Motor neuron (in vitro differentiated cells): ENCODE data around the gene CPTP. TPM values are rescaled to one million over a fixed set of nuclear protein-coding genes. Genes with fewer than 3 reads are reported as not detected.

Experiments used
- ATAC-seq, 8 experiments: fragments of 200-7000 bp; cut with Tn5 transposase; replicated peaks in 6 of 8; 2 replicates each; pipeline ENCODE4 v1.8.0; 2021; ENCODE audit warnings: mild to moderate bottlenecking in 8 of 8, moderate library complexity in 8 of 8
- H3K27ac ChIP-seq, 2 donors: fragments of 250-450 bp; sonication (Bioruptor Pico); 2 replicates each; pipeline ENCODE4 v1.9.0; 2021; ENCODE audit warnings: antibody characterized with exemption in 2 of 2, mild to moderate bottlenecking in 2 of 2, moderate library complexity in 1 of 2
- H3K4me1 ChIP-seq, 2 donors: fragments of 250-450 bp; sonication (Bioruptor Pico); replicated peaks in 1 of 2; 2 replicates each; pipeline ENCODE4 v1.6.1; 2021; ENCODE audit warnings: antibody characterized with exemption in 2 of 2, mild to moderate bottlenecking in 2 of 2, moderate library complexity in 1 of 2
- H3K4me3 ChIP-seq, 5 donors: fragments of 250-450 bp; sonication (Bioruptor Pico); 2 replicates each; pipeline ENCODE4 v1.9.0; 2021; ENCODE audit warnings: antibody characterized with exemption in 5 of 5, mild to moderate bottlenecking in 5 of 5, moderate library complexity in 4 of 5
- WGBS, 10 experiments: fragments of 450-650 bp; shearing (Covaris generic); methylation state at CpG; one replicate each; pipeline ENCODE4 v1.0.0; 2022; 5-methylcytosine and 5-hydroxymethylcytosine counted together
- in situ Hi-C, 9 experiments: fragments of 400-800 bp; cut with MboI; loops; one replicate each; pipeline ENCODE4 v1.15.0; 2021; ENCODE audit warnings: low sequenced_read_pairs in 9 of 9, low pct_unique_long_range_greater_than_20kb in 2 of 9; ENCODE audit not compliant: unreplicated experiment in 9 of 9
- total RNA-seq, 8 experiments: library from RNA; unstranded; fragments of 300-600 nt; gene quantifications; 2 replicates each; pipeline versions ENCODE4 v1.2.3 to v1.2.4, GENCODE V29; 2022

CPTP gene
- total RNA-seq, 8 experiments from 2014 or later = 11.2 to 22.4 (median 13.4) TPM

DNA sequence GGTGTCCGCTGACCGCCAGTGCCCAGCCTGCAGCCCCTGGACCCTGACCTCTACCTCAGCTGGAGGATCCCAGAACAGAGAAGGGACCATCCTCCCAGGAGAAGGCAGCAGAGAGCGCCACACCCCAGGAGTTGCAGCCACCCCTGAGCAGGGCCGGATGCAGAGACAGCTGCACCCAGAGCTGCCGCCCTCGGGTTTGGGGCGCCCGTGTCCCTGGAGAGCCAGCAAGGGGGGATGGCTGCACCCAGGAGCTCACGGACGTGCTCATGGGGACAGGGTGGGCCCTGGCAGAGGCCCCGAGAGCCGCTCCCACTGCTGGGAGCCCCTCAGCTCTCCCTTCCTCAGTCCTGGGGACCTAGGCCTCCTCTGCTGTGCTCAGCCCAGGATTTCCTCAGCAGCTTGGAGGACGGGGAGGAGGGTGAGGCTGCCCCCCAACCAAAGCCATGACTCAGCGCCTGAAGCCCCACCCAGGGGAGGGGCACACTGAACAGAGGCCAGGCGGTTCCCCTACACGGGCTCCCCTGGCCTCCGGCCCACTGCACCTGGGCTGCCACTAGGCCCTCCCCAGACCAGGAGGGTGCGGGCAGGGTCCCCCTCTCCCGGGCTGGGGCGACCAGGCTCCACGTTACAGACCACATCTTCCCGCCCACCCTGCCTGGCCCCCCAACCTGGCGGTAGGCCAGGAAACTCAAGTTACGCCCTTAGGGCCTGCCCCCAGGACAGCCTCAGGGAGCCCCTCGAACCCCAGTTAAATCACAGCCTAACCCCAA is 19.1 kb upstream of the CPTP start:
- 0 to 38% (median 20%) methylated on average over 1 to 8 of the region's 25 CpGs; no CpG with 5 or more reads in 5 of the 10 experiments for WGBS, 10 experiments
- peak; percentile 8 to 37 (median 20) for ATAC-seq
- Histone ChIP-seq H3K4me3 (peak overlapping the region; percentile 69 to 95 (median 78)), H3K27ac (peak overlapping the region; percentile 97), H3K4me1 (peaks cover 28 to 34% of the 10 kb centered on the region in 2 donors)
- in situ Hi-C loops = no loop called here

- 18 to 43% (median 23%) methylated on average over 2 to 7 of the region's 11 CpGs; no CpG with 5 or more reads in 5 of the 10 experiments for WGBS, 10 experiments
- no peak for ATAC-seq
- Histone ChIP-seq H3K4me1 (peaks cover 28 to 34% of the 10 kb centered on the region in 2 donors), H3K27ac (peak overlapping the region; percentile 97), H3K4me3 (peak overlapping the region; percentile 69 to 95 (median 78))
- in situ Hi-C loops = no loop called here
Observed at GRCh38 chr1:1306070-1306660, 18.4 kb upstream of the CPTP start.

GRCh38 chr1:1306661-1307260 is 17.8 kb upstream of the CPTP start:
- 0 to 35% (median 26%) methylated on average over 1 to 21 of the region's 27 CpGs; no CpG with 5 or more reads in 5 of the 10 experiments for WGBS, 10 experiments
- ATAC-seq = no peak
- Histone ChIP-seq H3K4me3 (peak overlapping the region; percentile 69 to 95 (median 78)), H3K27ac (peak overlapping the region; percentile 97), H3K4me1 (peaks cover 28 to 34% of the 10 kb centered on the region in 2 donors)
- in situ Hi-C loops = no loop called here

GRCh38 chr1:1307261-1307922 is 17.2 kb upstream of the CPTP start:
- H3K4me3 ChIP-seq = peak overlapping the region; percentile 69 to 95 (median 78)
- WGBS, 10 experiments = 0% methylated on average over 1 to 2 of the region's 83 CpGs; no CpG with 5 or more reads in 8 of the 10 experiments
- ATAC-seq = peak; percentile 1 to 7 (median 2)
- peaks cover 28 to 34% of the 10 kb centered on the region in 2 donors for H3K4me1 ChIP-seq
- in situ Hi-C loops = no loop called here
- peak overlapping the region; percentile 97 for H3K27ac ChIP-seq

DNA sequence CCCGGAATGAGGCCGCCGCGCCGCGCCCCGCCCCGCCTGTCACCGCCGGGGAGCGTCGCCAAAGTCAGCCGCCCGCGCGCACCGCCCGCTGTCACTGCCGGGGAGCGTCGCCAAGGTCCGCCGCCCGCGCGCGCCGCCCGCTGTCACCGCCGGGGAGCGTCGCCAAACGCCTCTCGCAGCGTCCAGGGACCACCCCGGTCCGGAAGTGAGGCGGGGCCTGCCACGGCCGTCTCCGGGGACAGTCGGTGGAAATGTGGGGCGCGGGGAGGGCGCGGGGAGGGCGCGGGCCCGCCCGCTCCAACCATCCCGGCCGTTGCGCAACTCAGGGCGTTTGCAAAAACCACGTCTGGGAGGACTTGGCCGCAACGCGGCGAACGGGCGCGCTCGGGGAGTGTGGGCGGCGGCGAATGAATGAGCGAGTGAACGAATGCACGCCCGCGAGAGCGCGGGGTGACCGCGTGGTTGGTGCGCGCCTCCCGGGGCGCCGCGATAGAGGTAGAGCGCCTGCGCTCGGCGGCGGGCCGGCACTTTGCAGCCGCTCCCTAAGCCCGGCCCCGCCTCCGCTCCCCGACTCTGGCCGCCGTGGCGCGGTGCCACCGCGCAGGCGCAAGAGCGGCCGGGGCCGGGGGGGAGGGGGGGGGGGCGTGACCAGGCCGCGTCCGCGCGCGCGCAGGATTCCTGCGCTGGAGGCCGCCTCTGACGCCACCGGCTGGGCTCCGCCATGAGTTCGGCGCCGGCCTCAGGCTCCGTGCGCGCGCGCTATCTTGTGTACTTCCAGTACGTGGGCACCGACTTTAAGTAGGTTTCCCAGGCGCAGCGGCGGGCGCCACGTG is 16.5 kb upstream of the CPTP start, which contains the start of the genes ACAP3 and PUSL1:
Gene ACAP3, minus strand, starts transcription at position 8 of the 833 bp plus-strand sequence. CDS start 115 bp downstream, outside the sequence.
Gene PUSL1, plus strand, starts transcription at position 675 of the 833 bp plus-strand sequence. Its CDS starts 47 bp downstream, at position 722.
- in situ Hi-C loops = no loop called here
- Histone ChIP-seq H3K27ac (peak within 1 kb of the TSS; percentile 97), H3K4me1 (peaks cover 28 to 34% of the 10 kb centered on the region in 2 donors), H3K4me3 (peak within 1 kb of the TSS; percentile 69 to 95 (median 78))
- ATAC-seq = peak; percentile 52 to 71 (median 60)
- WGBS, 10 experiments = 0% methylated on average over 16 of the region's 131 CpGs; no CpG with 5 or more reads in 9 of the 10 experiments

DNA sequence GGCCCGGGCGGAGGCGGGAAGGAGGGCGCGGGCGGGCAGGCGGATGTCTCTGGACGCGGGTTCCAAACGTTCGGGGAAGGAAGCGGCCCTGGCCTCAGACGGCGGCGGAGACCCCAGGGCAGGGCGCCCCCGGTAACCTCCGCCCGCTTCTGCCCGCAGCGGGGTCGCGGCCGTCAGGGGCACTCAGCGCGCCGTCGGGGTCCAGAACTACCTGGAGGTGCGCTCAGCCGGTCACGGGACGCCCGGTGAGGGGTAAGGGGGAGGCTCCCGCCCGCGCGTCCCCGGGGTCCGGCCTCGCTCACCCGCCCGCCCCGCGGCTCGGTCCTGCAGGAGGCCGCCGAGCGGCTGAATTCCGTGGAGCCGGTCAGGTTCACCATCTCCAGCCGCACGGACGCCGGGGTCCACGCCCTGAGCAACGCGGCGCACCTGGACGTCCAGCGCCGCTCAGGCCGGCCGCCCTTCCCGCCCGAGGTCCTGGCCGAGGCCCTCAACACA is 15.8 kb upstream of the CPTP start:
- H3K4me1 ChIP-seq = peaks cover 26 to 32% of the 10 kb centered on the region in 2 donors
- ATAC-seq = peak in 1 of 8 experiments; percentile 0
- H3K27ac ChIP-seq = peak overlapping the region; percentile 75 to 97
- peak overlapping the region; percentile 69 to 95 (median 78) for H3K4me3 ChIP-seq
- 3 to 10% methylated on average over 4 to 13 of the region's 66 CpGs; no CpG with 5 or more reads in 8 of the 10 experiments for WGBS, 10 experiments
- in situ Hi-C loops = no loop called here

DNA sequence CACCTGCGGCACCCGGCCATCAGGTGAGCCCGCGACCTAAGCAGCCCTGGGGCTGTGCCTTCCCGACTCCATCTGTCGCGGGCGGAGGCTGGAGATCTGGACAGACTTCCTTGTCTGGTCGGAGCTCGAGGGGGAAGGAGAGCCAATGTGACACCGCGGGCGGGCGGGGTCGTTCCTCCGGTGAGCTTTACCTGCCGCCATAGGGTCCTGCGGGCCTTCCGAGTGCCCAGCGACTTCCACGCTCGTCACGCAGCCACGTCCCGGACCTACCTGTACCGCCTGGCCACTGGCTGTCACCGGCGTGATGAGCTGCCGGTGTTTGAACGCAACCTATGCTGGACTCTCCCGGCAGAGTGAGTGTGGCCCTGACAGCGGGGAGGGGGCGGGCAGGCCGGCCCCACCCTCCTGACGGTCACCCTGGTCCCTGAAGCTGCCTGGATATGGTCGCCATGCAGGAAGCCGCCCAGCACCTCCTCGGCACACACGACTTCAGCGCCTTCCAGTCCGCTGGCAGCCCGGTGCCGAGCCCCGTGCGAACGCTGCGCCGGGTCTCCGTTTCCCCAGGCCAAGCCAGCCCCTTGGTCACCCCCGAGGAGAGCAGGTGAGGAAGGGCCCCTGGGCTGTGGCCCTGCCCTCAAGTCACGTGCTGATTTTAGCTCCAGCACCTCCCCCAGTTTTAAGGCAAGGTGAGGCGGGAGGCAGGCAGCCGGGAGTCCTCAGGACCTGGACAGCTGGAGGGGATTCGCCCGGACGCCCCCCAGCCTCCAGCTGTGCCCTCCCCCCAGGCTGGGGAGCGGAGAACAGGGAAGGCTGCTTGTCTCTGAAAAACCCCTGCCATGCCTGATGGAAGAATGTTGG is 15.1 kb upstream of the CPTP start:
- in situ Hi-C loops = no loop called here
- Histone ChIP-seq H3K4me3 (peak overlapping the region; percentile 69 to 95 (median 78)), H3K4me1 (peaks cover 23 to 25% of the 10 kb centered on the region in 2 donors), H3K27ac (peak overlapping the region in 1 of 2 donors; percentile 97)
- no peak for ATAC-seq
- 16 to 60% (median 38%) methylated on average over 4 to 22 of the region's 57 CpGs; no CpG with 5 or more reads in 4 of the 10 experiments for WGBS, 10 experiments

- Histone ChIP-seq H3K27ac (no peak overlapping the region), H3K4me1 (peaks cover 23 to 24% of the 10 kb centered on the region in 2 donors), H3K4me3 (peak overlapping the region in 3 of 5 donors; percentile 73 to 95 (median 78))
- ATAC-seq = no peak
- 67 to 100% (median 97%) methylated on average over 1 to 2 of the region's 3 CpGs; no CpG with 5 or more reads in 6 of the 10 experiments for WGBS, 10 experiments
- in situ Hi-C loops = no loop called here
Observed at GRCh38 chr1:1310109-1310385, 14.6 kb upstream of the CPTP start.

DNA sequence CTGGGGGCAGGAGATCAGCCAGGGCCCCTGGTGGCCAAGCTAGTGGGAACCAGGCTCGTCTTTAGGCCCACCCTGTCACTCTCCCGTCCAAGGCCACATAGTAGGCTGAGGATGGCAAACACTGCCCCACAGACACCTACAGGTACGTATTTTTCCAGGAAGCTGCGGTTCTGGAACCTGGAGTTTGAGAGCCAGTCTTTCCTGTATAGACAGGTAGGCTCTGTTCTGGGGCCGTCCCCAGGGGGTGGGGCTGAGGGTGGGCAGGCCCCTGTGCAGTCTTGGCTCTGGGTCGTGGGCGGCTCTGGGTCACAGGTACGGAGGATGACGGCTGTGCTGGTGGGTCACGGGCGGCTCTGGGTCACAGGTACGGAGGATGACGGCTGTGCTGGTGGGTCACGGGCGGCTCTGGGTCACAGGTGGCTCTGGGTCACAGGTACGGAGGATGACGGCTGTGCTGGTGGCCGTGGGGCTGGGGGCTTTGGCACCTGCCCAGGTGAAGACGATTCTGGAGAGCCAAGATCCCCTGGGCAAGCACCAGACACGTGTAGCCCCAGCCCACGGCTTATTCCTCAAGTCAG is 14.0 kb upstream of the CPTP start:
- no peak overlapping the region for H3K27ac ChIP-seq
- ATAC-seq = no peak
- no peak overlapping the region for H3K4me3 ChIP-seq
- 90 to 100% (median 94%) methylated on average over 1 to 11 of the region's 21 CpGs; no CpG with 5 or more reads in 4 of the 10 experiments for WGBS, 10 experiments
- H3K4me1 ChIP-seq = peaks cover 22 to 23% of the 10 kb centered on the region in 2 donors
- in situ Hi-C loops = no loop called here

DNA sequence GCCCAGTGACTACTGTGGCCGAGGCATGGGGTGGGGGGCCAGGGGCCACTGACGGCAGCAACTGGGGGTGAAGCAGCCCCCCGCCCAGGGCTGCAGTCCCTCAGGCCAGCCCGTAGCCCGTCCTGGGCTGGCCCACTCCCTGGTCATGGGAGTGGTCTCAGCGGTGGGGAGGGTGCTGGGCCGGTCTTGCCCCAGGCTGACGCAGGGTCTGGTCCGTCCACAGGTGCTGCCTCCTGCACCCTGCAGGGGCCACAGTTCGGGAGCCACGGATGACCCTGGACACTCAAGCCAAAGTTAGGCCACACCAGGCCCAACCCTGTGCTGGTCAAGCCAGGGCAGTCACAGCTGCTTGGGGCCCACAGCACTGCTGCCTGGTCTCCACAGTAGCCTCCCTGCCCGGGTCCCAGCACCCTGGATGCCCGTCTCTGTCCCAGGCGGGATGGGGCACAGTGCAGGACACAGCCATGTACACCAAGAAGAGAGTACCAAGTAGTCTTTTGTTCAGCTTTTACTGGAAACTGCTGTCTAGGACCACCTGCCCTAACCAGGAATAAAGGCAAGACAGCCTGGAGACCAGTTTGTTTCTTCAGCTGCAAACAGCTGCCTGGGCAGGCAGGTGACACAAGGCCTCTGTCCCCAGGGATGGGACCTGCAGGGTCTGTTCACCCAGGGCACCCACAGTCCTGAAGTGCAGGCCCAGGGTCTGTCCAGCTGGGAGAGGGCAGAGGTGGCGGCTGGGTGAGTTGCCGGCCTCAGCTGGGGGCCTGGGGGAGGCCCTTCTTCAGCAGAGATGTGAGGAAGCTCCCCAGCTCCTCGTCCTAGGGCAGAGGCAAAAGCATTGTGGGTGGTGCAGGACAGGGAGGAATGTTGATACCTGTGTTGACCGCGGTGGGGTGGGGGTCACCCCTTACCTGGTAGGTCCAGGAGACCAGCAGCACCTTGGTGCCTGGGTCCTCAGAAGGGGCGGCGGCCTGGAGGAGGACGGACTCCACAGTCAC is 13.2 kb upstream of the CPTP start:
- no peak for ATAC-seq
- WGBS, 10 experiments = 90 to 100% (median 91%) methylated on average over 2 to 7 of the region's 22 CpGs; no CpG with 5 or more reads in 7 of the 10 experiments
- no peak overlapping the region for H3K4me3 ChIP-seq
- H3K4me1 ChIP-seq = peaks cover 19 to 22% of the 10 kb centered on the region in 2 donors
- no peak overlapping the region for H3K27ac ChIP-seq
- in situ Hi-C loops = no loop called here
